DOHH2 (cell line): ENCODE results near the gene PRRC2B.

Source experiments
- H3F3A ChIP-seq: fragments of 200-600 bp; sonication (generic), shearing (Covaris generic); 2 replicates; pipeline ENCODE4 v1.6.0; 2016; ENCODE audit warnings: antibody characterized with exemption, mild to moderate bottlenecking; ENCODE audit not compliant: control insufficient read depth, insufficient read depth
- H3K27ac ChIP-seq: fragments of 200-600 bp; sonication (generic); 2 replicates; pipeline ENCODE4 v1.5.1; 2014; ENCODE audit warnings: low read depth, mild to moderate bottlenecking, low read length, moderate library complexity
- H3K27me3 ChIP-seq: fragments of 200-600 bp; sonication (generic); 2 replicates; pipeline ENCODE4 v1.6.1; 2014; ENCODE audit warnings: mild to moderate bottlenecking, low read length, mixed read lengths; ENCODE audit not compliant: control insufficient read depth
- H3K36me3 ChIP-seq: fragments of 200-600 bp; sonication (generic); 2 replicates; pipeline ENCODE4 v1.6.1; 2014; ENCODE audit warnings: mild to moderate bottlenecking, low read length, moderate library complexity, mixed read lengths; ENCODE audit not compliant: control insufficient read depth
- H3K4me1 ChIP-seq: fragments of 200-600 bp; sonication (generic); 2 replicates; pipeline ENCODE4 v1.6.1; 2014; ENCODE audit warnings: mild to moderate bottlenecking, low read length, mixed read lengths; ENCODE audit not compliant: control insufficient read depth
- H3K4me2 ChIP-seq: fragments of 200-600 bp; sonication (generic); 2 replicates; pipeline ENCODE4 v1.6.0; 2014; ENCODE audit warnings: mild to moderate bottlenecking, low read length, moderate library complexity
- H3K4me3 ChIP-seq: fragments of 200-600 bp; sonication (generic); 2 replicates; pipeline ENCODE4 v1.5.1; 2014; ENCODE audit warnings: mild to moderate bottlenecking, low read length, mixed read lengths
- H3K79me2 ChIP-seq: fragments of 200-600 bp; sonication (generic); 2 replicates; pipeline ENCODE4 v1.6.1; 2014; ENCODE audit warnings: mild to moderate bottlenecking, low read length, mixed read lengths; ENCODE audit not compliant: control insufficient read depth
- H3K9me2 ChIP-seq: fragments of 200-600 bp; sonication (generic); replicated peaks from 2 replicates; pipeline ENCODE4 v1.6.1; 2014; ENCODE audit warnings: mild to moderate bottlenecking, low read length, mixed read lengths; ENCODE audit not compliant: control insufficient read depth
- H3K9me3 ChIP-seq: fragments of 200-600 bp; sonication (generic); 2 replicates; pipeline ENCODE4 v1.6.1; 2014; ENCODE audit warnings: antibody characterized with exemption, low read length, mixed read lengths; ENCODE audit not compliant: control insufficient read depth, insufficient read depth
- H4K20me1 ChIP-seq: fragments of 200-600 bp; sonication (generic); 2 replicates; pipeline ENCODE4 v1.6.0; 2014; ENCODE audit warnings: low read depth, mild to moderate bottlenecking, antibody characterized with exemption, low read length, moderate library complexity; ENCODE audit not compliant: control insufficient read depth, insufficient read depth
- EZH2phosphoT487 ChIP-seq: fragments of 200-600 bp; sonication (generic); IDR thresholded peaks from 2 replicates; pipeline ENCODE4 v1.6.1; 2017; ENCODE audit warnings: borderline replicate concordance, mild to moderate bottlenecking, antibody characterized with exemption, low read length, moderate library complexity, mixed read lengths
- TF ChIP-seq, protein P1 (sequence below): fragments of 200-600 bp; sonication (generic); IDR thresholded peaks from one replicate; pipeline ENCODE4 v1.5.1; 2014; ENCODE audit warnings: antibody characterized with exemption, mild to moderate bottlenecking, low read depth, low read length; ENCODE audit not compliant: poor library complexity, severe bottlenecking

PRRC2B gene

DNA sequence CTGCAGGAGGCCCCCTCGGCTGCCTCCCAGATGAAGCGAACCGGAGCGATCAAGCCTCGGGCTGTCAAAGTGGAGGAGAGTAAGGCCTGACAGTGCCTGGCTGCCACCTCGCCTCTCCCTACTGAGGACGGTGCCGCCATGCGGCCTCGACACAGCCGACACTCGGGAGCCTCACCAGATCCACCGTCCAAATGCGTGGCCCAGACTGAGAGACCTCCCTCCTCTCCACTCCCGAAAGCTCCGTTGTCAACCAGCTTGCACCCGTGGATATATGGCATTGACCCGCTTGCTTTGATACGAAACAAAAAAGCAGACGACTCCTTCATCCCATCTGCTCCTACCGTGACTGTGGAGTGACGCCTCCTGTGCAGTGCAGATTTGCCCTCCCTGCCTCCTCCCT lies 101.9 kb downstream of the PRRC2B start:
- Histone ChIP-seq H3K9me3 (no peaks in the 10 kb centered on the region), H3K9me2 (no peaks in the 10 kb centered on the region)

DNA sequence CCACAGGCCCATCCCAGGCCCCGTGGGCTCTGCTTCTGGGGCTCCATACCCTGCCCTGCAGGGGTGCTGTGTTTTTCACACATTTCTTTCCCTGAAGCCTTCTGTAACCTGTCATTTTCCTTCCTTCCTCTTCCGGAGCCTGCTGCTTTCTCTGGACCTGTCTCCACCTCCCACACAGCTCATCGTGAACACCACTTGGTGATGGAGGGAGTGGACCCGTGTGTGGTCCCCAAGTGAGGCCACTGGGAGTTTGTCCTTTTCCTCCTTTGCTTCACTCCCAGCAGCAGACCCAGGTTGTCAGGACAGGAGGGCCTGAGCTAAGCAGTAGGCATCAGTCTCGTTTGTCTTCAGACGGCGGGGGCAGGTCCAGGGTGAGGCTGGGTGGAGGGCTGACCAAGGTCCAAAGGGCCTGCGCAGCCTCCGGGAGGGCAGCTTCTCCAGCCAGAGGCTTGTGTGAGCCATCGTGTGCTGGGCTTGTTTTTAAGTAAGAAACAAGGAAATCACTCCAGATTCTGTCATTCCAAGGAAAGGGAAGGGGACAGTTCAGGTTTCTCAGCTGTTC lies 103.0 kb downstream of the PRRC2B start:
- Histone ChIP-seq H3K4me3 (no peak overlapping the region), H3K36me3 (peaks cover 85% of the 10 kb centered on the region), H4K20me1 (no peaks in the 10 kb centered on the region), H3F3A (peaks cover 27% of the 10 kb centered on the region), H3K9me2 (no peaks in the 10 kb centered on the region), H3K27me3 (no peaks in the 10 kb centered on the region), H3K4me2 (no peak overlapping the region), H3K9me3 (no peaks in the 10 kb centered on the region), H3K79me2 (no peaks in the 10 kb centered on the region), H3K4me1 (peaks cover 3% of the 10 kb centered on the region), H3K27ac (no peak overlapping the region)
- TF ChIP-seq EZH2phosphoT487 = no peak
- TF ChIP-seq, protein P1, sequence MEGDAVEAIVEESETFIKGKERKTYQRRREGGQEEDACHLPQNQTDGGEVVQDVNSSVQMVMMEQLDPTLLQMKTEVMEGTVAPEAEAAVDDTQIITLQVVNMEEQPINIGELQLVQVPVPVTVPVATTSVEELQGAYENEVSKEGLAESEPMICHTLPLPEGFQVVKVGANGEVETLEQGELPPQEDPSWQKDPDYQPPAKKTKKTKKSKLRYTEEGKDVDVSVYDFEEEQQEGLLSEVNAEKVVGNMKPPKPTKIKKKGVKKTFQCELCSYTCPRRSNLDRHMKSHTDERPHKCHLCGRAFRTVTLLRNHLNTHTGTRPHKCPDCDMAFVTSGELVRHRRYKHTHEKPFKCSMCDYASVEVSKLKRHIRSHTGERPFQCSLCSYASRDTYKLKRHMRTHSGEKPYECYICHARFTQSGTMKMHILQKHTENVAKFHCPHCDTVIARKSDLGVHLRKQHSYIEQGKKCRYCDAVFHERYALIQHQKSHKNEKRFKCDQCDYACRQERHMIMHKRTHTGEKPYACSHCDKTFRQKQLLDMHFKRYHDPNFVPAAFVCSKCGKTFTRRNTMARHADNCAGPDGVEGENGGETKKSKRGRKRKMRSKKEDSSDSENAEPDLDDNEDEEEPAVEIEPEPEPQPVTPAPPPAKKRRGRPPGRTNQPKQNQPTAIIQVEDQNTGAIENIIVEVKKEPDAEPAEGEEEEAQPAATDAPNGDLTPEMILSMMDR = no peak

More for the DNA sequence above, 101.9 kb downstream of the PRRC2B start:
- Histone ChIP-seq H3K4me1 (no peaks in the 10 kb centered on the region), H3K4me2 (no peak overlapping the region), H3F3A (peaks cover 22% of the 10 kb centered on the region), H4K20me1 (no peaks in the 10 kb centered on the region), H3K79me2 (no peaks in the 10 kb centered on the region), H3K4me3 (no peak overlapping the region), H3K36me3 (peaks cover 94% of the 10 kb centered on the region), H3K27ac (no peak overlapping the region), H3K27me3 (no peaks in the 10 kb centered on the region)
- no peak for TF ChIP-seq EZH2phosphoT487
- TF ChIP-seq, protein P1 = no peak

DNA sequence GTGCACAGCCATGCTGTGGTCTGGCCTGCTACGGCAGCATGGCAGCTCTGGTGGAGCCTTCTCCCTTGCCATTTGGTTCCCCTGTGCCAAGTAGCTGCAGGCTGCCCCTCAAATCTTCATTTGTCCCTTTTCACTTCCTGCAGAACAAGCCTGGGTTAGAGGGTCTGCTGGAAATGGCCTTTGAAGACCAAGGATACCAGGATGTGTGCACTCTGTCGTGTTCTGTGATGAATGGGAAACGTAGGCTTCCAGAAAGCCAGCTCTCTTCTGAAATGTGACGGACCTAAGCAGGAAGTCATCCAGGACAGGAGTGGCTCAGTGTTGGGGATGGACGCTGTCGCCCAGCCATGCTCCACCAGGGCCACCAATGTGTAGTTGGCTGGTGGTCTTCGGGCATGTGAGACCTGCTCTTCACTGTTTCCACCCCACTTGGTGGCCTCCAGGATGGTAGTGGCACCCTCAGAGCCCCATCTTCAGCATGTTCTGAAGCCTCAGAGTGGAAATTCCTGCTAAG lies 105.4 kb downstream of the PRRC2B start:
- peaks cover 12% of the 10 kb centered on the region for H3K79me2 ChIP-seq
- H3K27ac ChIP-seq = no peak overlapping the region
- H3K9me2 ChIP-seq = no peaks in the 10 kb centered on the region
- H3K4me2 ChIP-seq = no peak overlapping the region
- TF ChIP-seq, protein P1 = no peak
- TF ChIP-seq EZH2phosphoT487 = no peak
- peaks cover 61% of the 10 kb centered on the region for H3K36me3 ChIP-seq
- no peaks in the 10 kb centered on the region for H3K27me3 ChIP-seq
- H3K9me3 ChIP-seq = no peaks in the 10 kb centered on the region
- no peak overlapping the region for H3K4me3 ChIP-seq
- H3F3A ChIP-seq = peaks cover 32% of the 10 kb centered on the region
- no peaks in the 10 kb centered on the region for H4K20me1 ChIP-seq
- H3K4me1 ChIP-seq = peaks cover 21% of the 10 kb centered on the region
